Endothelial cell (in vitro differentiated cells): ENCODE measurements around the gene RPS3. TPM values are rescaled to one million over a fixed set of nuclear protein-coding genes. Genes with fewer than 3 reads are reported as not detected.
"Not testable (repeated sequence)": the region's sequence is repeated elsewhere in the genome, so short reads cannot be mapped to it uniquely, and the experiment has no call there.

Experiments
- DNase-seq: peaks from one replicate; pipeline ENCODE4 v3.0.0; 2021; ENCODE audit warnings: low spot score
- H3K27ac Mint-ChIP-seq: one replicate; pipeline ENCODE4 v1.8.0; 2021; ENCODE audit warnings: mixed read lengths, inconsistent platforms; ENCODE audit not compliant: unreplicated experiment
- H3K27me3 Mint-ChIP-seq: one replicate; pipeline ENCODE4 v1.8.0; 2021; ENCODE audit warnings: mild to moderate bottlenecking, moderate library complexity, mixed read lengths, inconsistent platforms; ENCODE audit not compliant: unreplicated experiment
- H3K36me3 Mint-ChIP-seq: one replicate; pipeline ENCODE4 v1.8.0; 2021; ENCODE audit warnings: mild to moderate bottlenecking, low read depth, mixed read lengths, inconsistent platforms; ENCODE audit not compliant: unreplicated experiment
- H3K4me1 Mint-ChIP-seq: one replicate; pipeline ENCODE4 v1.8.0; 2021; ENCODE audit warnings: mild to moderate bottlenecking, mixed read lengths, inconsistent platforms; ENCODE audit not compliant: unreplicated experiment
- H3K4me3 Mint-ChIP-seq: one replicate; pipeline ENCODE4 v1.8.0; 2021; ENCODE audit warnings: mild to moderate bottlenecking, mixed read lengths, inconsistent platforms; ENCODE audit not compliant: unreplicated experiment
- H3K9me3 Mint-ChIP-seq: one replicate; pipeline ENCODE4 v1.8.0; 2021; ENCODE audit warnings: mixed read lengths, inconsistent platforms; ENCODE audit not compliant: unreplicated experiment
- total RNA-seq: library from RNA; stranded (reverse); fragmentation: NEBNext Ultra II Directional; extraction: Animal tissue kit (Norgen Biotek cat#: 25700); gene quantifications from one replicate; pipeline ENCODE4 v1.2.1, GENCODE V29; 2021; ENCODE audit not compliant: unreplicated experiment
- TF ChIP-seq, protein P1 (sequence below): fragments of 200-600 bp; sonication (generic); IDR thresholded peaks from one replicate; pipeline ENCODE4 v1.5.0; 2021; ENCODE audit warnings: antibody characterized with exemption; ENCODE audit not compliant: unreplicated experiment

The RPS3 gene
- total RNA-seq, 1 donor from 2014 or later, result 3,784 TPM

DNA sequence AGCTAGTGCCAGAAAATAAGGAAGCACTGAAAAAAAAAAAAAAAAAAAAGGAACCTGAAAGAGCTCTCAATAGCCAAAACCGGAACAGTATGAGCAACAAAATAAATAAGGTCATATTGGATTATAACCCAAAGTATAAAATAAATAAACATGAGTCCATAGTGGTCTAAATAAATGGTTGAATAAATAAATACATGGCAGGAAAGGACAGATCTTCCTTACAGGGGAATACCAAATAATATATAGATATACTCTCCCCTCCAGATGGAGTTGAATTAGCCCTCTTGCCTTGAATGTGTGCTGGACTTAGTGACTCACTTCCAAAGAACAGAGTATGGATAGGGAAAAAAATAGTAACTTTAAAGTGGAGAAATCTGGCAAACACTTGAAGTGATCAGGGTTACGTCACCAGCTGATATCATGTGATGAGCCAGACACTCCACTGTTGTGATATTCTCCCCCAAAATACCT, 33.6 kb upstream of the RPS3 start:
- Mint-ChIP-seq H3K4me3 (no peak overlapping the region), H3K36me3 (no peaks in the 10 kb centered on the region), H3K9me3 (no peaks in the 10 kb centered on the region), H3K27ac (no peak overlapping the region), H3K27me3 (peaks cover 3% of the 10 kb centered on the region), H3K4me1 (peaks cover 5% of the 10 kb centered on the region)
- TF ChIP-seq, protein P1, sequence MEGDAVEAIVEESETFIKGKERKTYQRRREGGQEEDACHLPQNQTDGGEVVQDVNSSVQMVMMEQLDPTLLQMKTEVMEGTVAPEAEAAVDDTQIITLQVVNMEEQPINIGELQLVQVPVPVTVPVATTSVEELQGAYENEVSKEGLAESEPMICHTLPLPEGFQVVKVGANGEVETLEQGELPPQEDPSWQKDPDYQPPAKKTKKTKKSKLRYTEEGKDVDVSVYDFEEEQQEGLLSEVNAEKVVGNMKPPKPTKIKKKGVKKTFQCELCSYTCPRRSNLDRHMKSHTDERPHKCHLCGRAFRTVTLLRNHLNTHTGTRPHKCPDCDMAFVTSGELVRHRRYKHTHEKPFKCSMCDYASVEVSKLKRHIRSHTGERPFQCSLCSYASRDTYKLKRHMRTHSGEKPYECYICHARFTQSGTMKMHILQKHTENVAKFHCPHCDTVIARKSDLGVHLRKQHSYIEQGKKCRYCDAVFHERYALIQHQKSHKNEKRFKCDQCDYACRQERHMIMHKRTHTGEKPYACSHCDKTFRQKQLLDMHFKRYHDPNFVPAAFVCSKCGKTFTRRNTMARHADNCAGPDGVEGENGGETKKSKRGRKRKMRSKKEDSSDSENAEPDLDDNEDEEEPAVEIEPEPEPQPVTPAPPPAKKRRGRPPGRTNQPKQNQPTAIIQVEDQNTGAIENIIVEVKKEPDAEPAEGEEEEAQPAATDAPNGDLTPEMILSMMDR, result no peak
- DNase-seq, result no peak

DNA sequence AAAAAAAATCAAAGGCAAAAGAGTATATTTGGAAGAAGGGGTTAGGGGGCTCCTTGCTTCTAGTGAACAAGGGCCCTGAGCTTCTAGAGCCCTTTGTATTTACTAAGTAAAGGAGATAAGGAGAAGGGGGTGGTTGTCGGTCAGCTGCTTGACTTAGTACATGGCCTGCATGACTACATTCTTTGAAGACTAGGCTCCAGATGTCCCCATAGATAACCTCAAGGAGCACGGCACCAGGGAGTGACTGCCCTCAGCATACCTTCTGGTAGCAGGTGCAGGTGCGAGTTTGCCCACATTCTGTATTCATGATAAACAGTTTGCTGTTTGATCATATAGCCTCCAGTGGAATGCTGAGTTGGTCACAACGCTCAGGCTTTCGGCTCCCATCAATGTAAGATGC, 32.5 kb upstream of the RPS3 start:
- not testable (repeated sequence) for H3K4me3 Mint-ChIP-seq, H3K9me3 Mint-ChIP-seq, H3K4me1 Mint-ChIP-seq, H3K36me3 Mint-ChIP-seq, H3K27me3 Mint-ChIP-seq, DNase-seq, H3K27ac Mint-ChIP-seq

- Mint-ChIP-seq H3K4me3 (peak overlapping the region; percentile 12), H3K27ac (peak overlapping the region; percentile 74), H3K36me3 (peaks cover 4% of the 10 kb centered on the region), H3K9me3 (no peaks in the 10 kb centered on the region), H3K27me3 (peaks cover 5% of the 10 kb centered on the region), H3K4me1 (peaks cover 11% of the 10 kb centered on the region)
- no peak for DNase-seq
- TF ChIP-seq, protein P1, result no peak
Measured at GRCh38 chr11:75369560-75370255, 29.6 kb upstream of the RPS3 start.

GRCh38 chr11:75371949-75372876, 27.1 kb upstream of the RPS3 start:
- Mint-ChIP-seq H3K36me3 (peaks cover 4% of the 10 kb centered on the region), H3K27ac (no peak overlapping the region), H3K9me3 (no peaks in the 10 kb centered on the region), H3K4me1 (peaks cover 16% of the 10 kb centered on the region), H3K4me3 (no peak overlapping the region), H3K27me3 (peaks cover 5% of the 10 kb centered on the region)
- no peak for DNase-seq
- TF ChIP-seq, protein P1, result no peak

GRCh38 chr11:75373201-75373600, 26.1 kb upstream of the RPS3 start:
- Mint-ChIP-seq H3K36me3 (peaks cover 4% of the 10 kb centered on the region), H3K9me3 (no peaks in the 10 kb centered on the region), H3K4me1 (peaks cover 16% of the 10 kb centered on the region), H3K27me3 (peaks cover 5% of the 10 kb centered on the region), H3K27ac (no peak overlapping the region), H3K4me3 (no peak overlapping the region)
- TF ChIP-seq, protein P1, result no peak
- DNase-seq, result no peak
